Left ventricle myocardium superior (tissue), 1 donor: ENCODE results near the gene KRTAP5-4. TPM values are rescaled to one million over a fixed set of nuclear protein-coding genes. Genes with fewer than 3 reads are reported as not detected.
"Not testable (repeated sequence)": the region's sequence is repeated elsewhere in the genome, so short reads cannot be mapped to it uniquely, and the experiment has no call there.

Experiments used
- ATAC-seq: fragments of 200-7000 bp; cut with Tn5 transposase; one replicate; pipeline ENCODE4 v1.9.1; 2020; ENCODE audit warnings: mild to moderate bottlenecking, moderate library complexity
- DNase-seq: peaks from one replicate; pipeline ENCODE4 v3.0.0-alpha.2; 2020
- intact Hi-C: fragments of 100-400 bp; cut with micrococcal nuclease; formaldehyde crosslinking; loops from one replicate; pipeline ENCODE4 v1.11.0; 2022
- total RNA-seq: library from RNA; stranded (reverse); fragmentation: NEBNext Ultra II Directional; extraction: Animal tissue kit (Norgen Biotek cat#: 25700); gene quantifications from one replicate; pipeline ENCODE4 v1.2.1, GENCODE V29; 2021
- donor health status: DM: no; HTN: yes; CAD: no; lungs with severe emphysema.

The KRTAP5-4 gene
- total RNA-seq, 1 donor from 2014 or later = not detected

DNA sequence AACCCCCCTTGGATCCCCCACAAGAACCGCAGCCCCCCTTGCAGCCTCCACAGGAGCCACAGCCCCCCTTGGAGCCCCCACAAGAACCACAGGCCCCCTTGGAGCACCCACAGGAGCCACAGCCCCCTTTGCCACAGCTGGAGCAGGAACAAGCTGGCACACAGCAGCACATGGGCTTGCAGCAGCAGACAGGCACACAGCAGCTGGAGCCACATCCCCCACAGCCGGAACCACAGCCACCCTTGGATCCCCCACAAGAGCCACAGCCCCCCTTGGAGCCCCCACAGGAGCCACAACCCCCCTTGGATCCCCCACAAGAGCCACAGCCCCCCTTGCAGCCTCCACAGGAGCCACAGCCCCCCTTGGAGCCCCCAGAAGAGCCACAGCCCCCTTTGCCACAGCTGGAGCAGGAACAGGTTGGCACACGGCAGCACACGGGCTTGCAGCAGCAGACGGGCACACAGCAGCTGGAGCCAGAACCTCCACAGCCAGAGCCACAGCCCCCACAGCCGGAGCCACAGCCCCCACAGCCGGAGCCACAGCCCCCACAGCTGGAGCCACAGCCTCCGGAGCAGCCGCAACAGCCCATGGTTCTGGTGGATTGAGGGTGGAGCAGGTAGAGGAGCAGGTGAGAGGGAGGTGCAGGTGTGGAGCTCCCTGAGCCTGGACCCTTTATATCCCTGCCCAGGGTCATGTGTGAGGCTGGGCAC lies 37.1 kb downstream of the KRTAP5-4 start, which contains the start of gene KRTAP5-1:
TSS of gene KRTAP5-1 (minus strand) at position 623 of the 710 bp plus-strand sequence. CDS start at position 589, 34 bp downstream.
- ATAC-seq, DNase-seq, intact Hi-C loops: not testable (repeated sequence)

DNA sequence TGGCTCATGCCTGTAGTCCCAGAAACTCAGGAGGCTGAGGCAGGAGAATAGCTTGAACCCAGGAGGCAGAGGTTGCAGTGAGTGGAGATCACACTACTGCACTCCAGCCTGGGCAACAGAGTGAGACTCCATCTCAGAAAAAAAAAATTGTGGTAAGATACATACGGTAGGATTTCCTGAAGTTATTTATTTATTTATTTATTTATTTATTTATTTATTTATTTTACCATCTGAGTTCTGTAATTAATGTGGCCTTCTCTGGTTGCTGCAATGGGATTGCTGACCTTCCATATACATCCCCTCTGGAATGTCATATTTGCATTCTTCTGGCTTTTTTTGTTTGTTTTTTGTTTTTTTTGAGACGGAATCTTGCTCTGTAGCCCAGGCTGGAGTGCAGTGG lies 39.0 kb downstream of the KRTAP5-4 start:
- DNase-seq, intact Hi-C loops, ATAC-seq: not testable (repeated sequence)

DNA sequence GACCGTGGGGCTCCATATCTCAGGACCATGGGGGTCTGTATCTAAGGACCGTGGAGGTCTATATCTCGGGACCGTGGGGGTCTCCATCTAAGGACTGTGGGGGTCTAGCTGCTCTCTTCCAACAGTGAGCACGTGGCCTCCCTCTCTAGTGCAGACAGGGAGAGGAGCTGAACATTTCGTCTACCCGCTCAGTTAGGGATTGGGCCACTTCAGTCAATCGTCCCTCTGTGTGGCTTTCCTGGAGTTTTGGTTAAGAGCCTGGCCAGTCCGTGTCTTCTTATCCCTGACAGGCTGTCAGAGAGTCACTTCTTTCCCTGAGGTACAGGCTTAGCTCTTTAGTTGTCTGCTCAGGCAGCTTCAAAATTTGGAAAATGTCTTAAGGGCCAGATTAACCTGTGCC lies 40.0 kb downstream of the KRTAP5-4 start:
- DNase-seq (no peak), ATAC-seq (no peak)
- intact Hi-C loops = no loop called here

DNA sequence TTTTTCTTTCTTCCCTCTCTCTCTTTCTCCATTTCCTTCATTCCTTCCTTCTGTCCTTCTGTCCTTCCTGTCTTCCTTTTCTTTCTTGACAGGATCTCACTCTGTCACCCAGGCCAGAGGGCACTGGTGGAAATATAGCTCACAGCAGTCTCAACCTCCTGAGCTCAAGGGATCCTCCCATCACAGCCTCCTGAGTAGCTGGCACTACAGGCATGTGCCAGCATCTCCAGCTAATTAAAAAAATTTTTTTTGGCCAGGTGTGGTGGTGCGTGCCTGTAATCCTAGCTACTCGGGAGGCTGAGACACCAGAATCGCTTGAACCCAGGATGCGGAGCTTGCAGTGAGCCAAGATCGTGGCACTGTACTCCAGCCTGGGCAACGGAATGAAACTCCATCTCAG lies 45.1 kb downstream of the KRTAP5-4 start:
- no peak for ATAC-seq
- intact Hi-C loops = no loop called here
- DNase-seq = no peak

DNA sequence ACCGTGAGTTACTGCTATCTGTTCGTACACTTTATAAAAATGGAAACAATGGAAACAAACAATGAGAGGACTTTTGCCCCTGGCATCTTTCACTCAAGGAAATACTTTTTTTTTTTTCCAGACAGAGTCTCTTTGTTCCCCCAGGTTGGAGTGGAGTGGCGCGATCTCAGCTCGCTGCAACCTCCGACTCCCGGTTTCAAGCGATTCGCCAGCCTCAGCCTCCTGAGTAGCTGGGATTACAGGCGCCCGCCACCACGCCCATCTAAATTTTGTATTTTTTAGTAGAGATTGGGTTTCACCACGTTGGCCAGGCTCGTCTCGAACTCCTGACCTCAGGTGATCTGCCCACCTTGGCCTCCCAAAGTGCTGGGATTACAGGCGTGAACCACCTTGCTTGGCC lies 46.2 kb downstream of the KRTAP5-4 start:
- intact Hi-C loops, ATAC-seq, DNase-seq: not testable (repeated sequence)

DNA sequence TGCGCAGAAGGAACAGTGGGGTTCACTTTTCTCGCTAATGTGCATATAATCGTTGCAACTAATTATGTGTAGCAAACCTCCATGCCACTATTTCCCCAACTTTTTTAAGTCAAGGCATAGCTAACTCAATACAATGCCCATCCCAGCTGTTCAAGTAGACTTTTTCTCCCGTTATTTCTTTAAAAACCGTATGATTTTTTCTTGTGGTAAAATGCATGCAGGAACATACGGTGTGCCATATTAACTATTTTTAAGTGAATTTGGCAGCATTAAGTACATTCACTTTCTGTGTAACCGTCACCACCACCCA lies 47.0 kb downstream of the KRTAP5-4 start:
- DNase-seq (no peak), ATAC-seq (no peak)
- intact Hi-C loops = no loop called here

DNA sequence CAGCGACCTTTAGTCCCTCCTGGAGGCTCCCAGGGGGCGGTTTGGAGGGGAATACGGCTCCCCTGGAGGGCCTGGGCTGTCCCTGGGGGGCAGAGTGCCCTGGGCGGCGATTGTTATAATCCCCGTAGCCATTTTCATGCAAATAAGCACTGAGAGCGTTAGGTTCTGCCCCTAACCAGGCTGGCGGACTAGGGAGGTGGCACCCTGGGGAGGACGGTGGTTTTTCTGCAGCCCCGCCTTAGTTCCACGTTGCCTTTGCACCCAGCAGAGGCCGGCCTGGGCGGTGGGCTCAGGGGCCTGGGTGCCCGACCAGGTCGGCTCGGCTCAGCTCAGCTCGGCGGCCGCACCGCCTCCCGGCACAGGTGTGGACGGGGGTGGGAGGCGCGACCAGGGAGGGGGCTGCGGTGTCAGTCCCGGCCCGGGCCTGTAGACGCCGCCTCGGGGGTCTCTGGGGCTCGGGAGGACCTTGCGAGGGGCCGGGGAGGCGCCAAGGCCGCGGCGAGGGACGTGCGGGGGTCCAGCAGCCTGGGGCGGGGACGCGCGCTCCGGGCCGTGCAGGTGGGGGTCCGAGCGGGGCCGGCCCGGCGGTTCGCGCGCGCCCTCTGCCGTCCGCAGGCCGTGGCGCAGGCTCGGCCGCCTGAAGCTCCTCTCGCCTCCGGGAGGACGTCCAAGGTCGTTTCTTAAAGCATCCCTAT lies 47.6 kb downstream of the KRTAP5-4 start:
- DNase-seq (peak; percentile 82), ATAC-seq (peak; percentile 61)
- intact Hi-C loops = no loop called here

DNA sequence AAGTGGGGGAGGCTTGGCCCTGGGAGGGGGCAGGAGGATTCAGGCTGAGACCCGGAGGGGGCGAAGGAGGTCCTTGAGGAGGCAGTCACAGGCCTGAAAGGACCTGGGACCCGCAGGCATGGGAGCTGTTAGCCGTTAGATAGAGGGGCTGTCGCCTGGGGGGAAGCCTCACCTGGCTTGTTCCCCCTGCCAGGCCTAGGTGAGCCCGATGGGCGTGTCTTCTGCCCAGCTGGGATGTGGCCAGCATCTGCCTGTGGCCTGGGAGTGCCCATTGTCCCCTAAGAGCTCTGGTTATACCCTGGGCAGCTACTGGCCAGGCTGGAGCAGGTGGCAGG lies 48.1 kb downstream of the KRTAP5-4 start:
- intact Hi-C loops = no loop called here
- DNase-seq = peak; percentile 45
- ATAC-seq = peak; percentile 21

DNA sequence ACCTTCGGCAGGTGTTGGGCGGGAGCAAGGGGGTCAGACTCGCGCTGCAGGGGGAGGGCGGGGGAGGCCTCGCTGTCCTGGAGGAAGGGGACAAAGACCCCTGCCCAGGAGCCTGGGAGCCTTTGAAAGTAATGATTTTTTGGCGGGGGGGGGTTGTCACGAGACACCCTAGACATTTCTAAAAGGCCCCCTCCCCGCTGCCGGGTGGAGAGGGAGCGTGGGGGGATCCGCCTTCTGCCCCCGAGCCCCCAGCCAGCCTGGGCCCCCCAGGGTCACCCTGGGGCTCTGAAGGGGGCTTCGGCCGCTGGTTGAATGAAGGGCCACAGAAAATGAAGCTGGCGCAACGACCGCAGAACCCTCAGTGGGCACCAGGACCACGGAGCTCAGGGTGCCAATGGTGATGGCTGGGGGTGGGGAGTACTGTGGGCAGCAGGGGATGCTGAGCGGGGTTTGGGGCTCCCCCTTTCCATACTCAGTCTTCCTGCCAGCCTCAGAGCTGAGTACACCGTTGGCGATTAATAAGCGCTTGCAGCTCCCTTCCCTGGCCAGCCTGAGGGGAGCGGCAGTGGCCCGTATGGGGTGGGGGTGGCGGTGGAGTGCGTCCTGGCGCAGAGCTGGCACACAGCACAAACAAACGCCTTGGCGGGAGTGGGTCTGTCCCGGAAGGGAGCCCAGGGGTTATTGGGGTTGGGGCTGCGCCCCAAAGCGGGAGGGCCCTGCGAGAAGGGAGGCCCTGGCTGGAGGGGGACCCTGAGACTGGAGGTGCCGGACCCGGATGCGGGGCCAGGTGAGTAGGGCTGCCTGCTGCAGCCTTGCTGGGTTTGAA lies 48.6 kb downstream of the KRTAP5-4 start:
- peak; percentile 2 for ATAC-seq
- peak; percentile 39 for DNase-seq
- intact Hi-C loops = no loop called here

DNA sequence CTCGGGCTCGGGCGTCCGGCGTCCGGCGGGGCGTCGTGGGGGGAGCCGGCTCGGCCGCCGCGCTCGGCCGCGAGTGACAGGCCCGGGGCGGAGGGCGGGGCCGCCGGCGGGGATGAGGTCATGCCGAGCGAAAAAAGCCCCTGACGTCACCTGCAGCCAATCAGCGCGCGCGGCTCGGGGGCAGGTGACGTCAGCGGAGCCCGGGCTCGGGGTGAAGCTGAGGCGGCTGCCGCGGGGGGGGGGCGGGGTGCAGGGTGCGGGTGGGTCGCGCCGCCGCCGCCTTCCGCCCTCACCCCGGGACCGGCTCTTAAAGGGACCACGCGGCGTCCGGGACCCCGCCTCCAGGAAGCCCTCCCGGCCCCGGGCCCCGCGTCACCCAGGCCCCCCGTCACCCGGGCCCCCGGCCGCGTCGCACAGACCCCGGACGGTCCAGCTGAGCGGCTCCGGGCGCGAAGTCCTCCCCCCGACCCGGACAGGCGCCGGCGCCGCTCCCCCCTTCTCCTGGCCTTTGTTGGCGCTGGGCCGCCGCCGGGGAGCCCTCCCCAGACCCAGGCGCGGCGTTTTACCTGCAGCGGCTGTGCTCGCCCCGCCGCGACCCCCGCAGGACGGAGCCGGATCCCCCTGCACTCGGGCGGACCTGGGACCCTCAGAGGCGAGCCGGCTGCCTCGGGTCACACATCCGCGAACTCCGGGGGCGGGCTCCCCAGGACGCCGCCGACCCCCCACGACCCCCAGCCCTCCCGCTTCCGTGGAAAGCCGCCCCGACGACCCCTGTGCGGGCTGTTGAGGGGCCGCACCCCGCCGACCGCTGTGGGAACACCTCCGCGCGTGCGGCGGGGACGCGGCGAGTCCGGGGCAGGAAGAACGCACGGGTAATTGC lies 49.5 kb downstream of the KRTAP5-4 start, which contains the start of gene DUSP8:
TSS of gene DUSP8 (minus strand) at position 75 of the 880 bp plus-strand sequence. CDS start 6,445 bp downstream, outside the sequence.
- ATAC-seq (peak; percentile 75), DNase-seq (peak; percentile 97)
- intact Hi-C loops = no loop called here

DNA sequence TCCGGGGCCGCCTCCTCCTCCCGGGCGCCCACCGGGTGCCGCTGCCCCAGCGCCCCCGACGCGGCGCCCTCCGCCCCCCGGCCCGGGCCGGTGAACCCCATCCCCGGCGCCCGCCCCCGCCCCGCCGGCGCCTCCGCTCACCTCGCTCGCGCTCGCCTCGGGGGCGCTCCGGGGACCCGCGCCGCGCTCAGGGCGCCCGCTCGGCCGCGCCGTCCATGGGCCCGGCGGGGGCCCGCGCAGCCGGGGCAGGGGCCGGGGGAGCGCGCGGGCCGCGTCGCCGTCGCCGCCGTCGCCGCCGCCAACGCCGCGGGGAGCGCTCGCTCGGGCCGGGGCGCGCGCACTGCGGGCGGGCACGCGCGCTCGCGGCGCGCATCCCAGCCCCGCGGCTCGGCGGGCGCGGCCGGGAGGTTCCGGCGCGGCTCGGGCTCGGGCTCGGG lies 50.2 kb downstream of the KRTAP5-4 start:
- no peak for ATAC-seq
- peak; percentile 36 for DNase-seq
- intact Hi-C loops = no loop called here

Other genes with a start within 250 kb of the KRTAP5-4 start
- gene BRSK2, start 232.2 kb downstream of the KRTAP5-4 start, total RNA-seq = 0.74 TPM
- gene MOB2, start 135.4 kb downstream of the KRTAP5-4 start, total RNA-seq = 52.8 TPM
- 7.7 TPM for gene DUSP8, start 49.9 kb downstream of the KRTAP5-4 start, total RNA-seq
- not detected for gene KRTAP5-1, start 36.9 kb downstream of the KRTAP5-4 start, total RNA-seq
- gene KRTAP5-2, start 23.8 kb downstream of the KRTAP5-4 start, total RNA-seq = not detected
- gene KRTAP5-3, start 13.7 kb downstream of the KRTAP5-4 start, total RNA-seq = not detected
- not detected for gene KRTAP5-5, start 7.6 kb upstream of the KRTAP5-4 start, total RNA-seq
- gene KRTAP5-6, start 75.1 kb upstream of the KRTAP5-4 start, total RNA-seq = not detected
- 0.77 TPM for gene IFITM10, start 128.5 kb upstream of the KRTAP5-4 start, total RNA-seq
- gene CTSD, start 141.8 kb upstream of the KRTAP5-4 start, total RNA-seq = 1,004 TPM
- not detected for gene SYT8, start 212.9 kb upstream of the KRTAP5-4 start, total RNA-seq
- gene TNNI2, start 216.8 kb upstream of the KRTAP5-4 start, total RNA-seq = not detected
- 22.9 TPM for gene LSP1, start 230.9 kb upstream of the KRTAP5-4 start, total RNA-seq